GM18873 (cell line): ENCODE data around the gene KNDC1.

ENCODE experiments used
- ATAC-seq: cut with Tn5 transposase; IDR thresholded peaks from one replicate; pipeline ENCODE4 v1.9.1; 2021; ENCODE audit warnings: mild to moderate bottlenecking, moderate library complexity, moderate number of reproducible peaks; ENCODE audit not compliant: unreplicated experiment, low FRiP score

KNDC1 gene

GRCh38 chr10:133187906-133188681, 28.1 kb downstream of the KNDC1 start:
- no peak for ATAC-seq

- no peak for ATAC-seq
Measured at GRCh38 chr10:133189256-133189655, 29.2 kb downstream of the KNDC1 start.

GRCh38 chr10:133189726-133190125, 29.7 kb downstream of the KNDC1 start:
- no peak for ATAC-seq

- no peak for ATAC-seq
Measured at GRCh38 chr10:133190225-133190624, 30.2 kb downstream of the KNDC1 start.

GRCh38 chr10:133191651-133192050, 31.6 kb downstream of the KNDC1 start:
- no peak for ATAC-seq

- no peak for ATAC-seq
Measured at GRCh38 chr10:133194151-133194550, 34.1 kb downstream of the KNDC1 start.

- ATAC-seq = no peak
Measured at GRCh38 chr10:133195096-133195495, 35.1 kb downstream of the KNDC1 start.

GRCh38 chr10:133195611-133196010, 35.6 kb downstream of the KNDC1 start:
- ATAC-seq = no peak

- ATAC-seq = no peak
Measured at GRCh38 chr10:133196221-133196915, 36.3 kb downstream of the KNDC1 start.

GRCh38 chr10:133196936-133197758, 37.1 kb downstream of the KNDC1 start:
- no peak for ATAC-seq

- no peak for ATAC-seq
Measured at GRCh38 chr10:133197786-133198185, 37.8 kb downstream of the KNDC1 start.

- no peak for ATAC-seq
Measured at GRCh38 chr10:133198206-133198605, 38.2 kb downstream of the KNDC1 start.

- ATAC-seq = no peak
Measured at GRCh38 chr10:133198621-133199487, 38.8 kb downstream of the KNDC1 start.

- no peak for ATAC-seq
Measured at GRCh38 chr10:133199488-133199885, 39.5 kb downstream of the KNDC1 start.

- no peak for ATAC-seq
Measured at GRCh38 chr10:133199992-133200611, 40.1 kb downstream of the KNDC1 start.

- ATAC-seq = no peak
Measured at GRCh38 chr10:133200621-133201031, 40.6 kb downstream of the KNDC1 start.

- ATAC-seq = no peak
Measured at GRCh38 chr10:133201151-133201947, 41.3 kb downstream of the KNDC1 start.

GRCh38 chr10:133201948-133202725, 42.1 kb downstream of the KNDC1 start:
- no peak for ATAC-seq
